ENCODE measurements around the gene SRGAP1.

GRCh38 chr12:64082866-64083268 is 238.4 kb downstream of the SRGAP1 start:
- TF ChIP-seq CTCF (IDR thresholded peaks at IDR 0.05) = no peak
- no peak for TF ChIP-seq EZH2phosphoT487 (IDR thresholded peaks at IDR 0.05)
- TF ChIP-seq EZH2 (IDR thresholded peaks at IDR 0.05) = no peak
